DMS79 (cell line): ENCODE results near the gene ESYT2.

ENCODE experiments used
- DNase-seq: peaks from one replicate; lab custom pipeline; 2025; lab: John Stamatoyannopoulos, UW

The ESYT2 gene

DNA sequence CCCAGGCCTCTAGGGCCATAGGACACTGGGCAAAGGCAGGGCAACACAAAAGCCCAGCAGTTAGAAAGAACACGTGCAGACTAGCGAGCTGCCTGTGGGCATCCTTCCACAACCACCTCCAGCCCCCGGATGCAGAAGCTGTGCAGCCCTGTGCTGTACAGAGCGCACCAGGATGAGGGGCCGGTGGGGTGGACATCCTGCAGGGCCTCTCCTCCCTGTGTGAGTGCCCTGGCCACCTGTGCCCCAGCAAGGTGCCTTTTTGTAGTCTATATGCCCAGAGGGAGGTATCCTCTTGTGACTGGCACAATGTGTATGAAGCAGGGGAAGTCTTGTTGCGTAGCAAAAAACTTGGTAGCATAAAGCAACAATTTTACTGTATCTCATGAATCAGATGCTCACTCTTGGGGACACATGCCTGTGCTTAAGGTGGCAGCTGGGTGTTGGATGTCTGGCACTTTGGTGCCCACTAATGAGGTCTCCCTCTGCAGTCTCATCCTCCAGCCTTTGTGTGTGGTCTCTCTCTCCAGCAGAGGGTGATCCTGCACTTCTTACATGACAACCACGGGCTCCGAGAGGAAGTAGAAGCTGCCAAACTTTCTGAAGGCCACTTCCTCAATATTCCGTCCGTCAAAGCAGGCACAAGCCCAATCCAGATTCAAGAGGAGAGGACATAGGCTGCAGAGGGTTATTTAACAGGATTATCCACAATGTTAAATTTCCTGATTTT, 133.4 kb downstream of the ESYT2 start:
- no peak for DNase-seq

DNA sequence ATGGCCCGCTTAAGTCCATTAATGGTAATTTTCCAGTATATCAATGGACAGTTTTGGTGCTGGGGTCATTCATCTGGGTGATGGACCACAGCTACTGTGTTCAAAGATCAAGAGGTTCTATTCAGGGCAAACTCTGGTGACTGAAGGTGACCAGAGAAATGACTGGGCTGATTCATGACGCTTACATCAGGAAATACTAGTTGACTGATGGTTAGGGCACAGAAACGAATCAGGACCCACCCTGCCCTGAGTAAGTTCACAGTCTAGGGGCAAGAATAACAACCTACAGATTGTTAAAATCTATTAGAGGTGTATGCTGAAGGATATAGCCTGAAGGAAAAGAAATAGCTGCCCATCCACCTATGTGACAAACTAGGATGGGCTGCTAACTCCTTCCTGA, 134.3 kb downstream of the ESYT2 start:
- no peak for DNase-seq

DNA sequence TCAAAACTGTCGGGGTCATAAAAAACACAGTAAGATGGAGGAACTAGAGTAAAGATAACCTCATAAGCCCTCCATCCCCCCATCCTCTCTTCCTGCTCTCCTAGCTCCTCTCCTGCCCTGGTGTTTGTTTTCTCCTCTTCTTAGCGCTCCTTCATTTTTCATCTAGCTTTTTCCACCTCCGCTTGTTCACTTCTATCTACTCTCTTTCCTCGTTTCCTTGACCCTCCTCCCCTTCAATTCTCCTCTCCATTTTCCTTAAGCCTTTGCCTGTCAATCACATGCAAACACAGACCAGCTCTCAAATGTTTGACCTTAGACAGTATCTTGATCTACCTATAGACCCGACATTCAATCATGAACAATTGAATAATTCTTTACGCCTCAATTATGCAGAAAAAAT, 134.7 kb downstream of the ESYT2 start:
- no peak for DNase-seq

DNA sequence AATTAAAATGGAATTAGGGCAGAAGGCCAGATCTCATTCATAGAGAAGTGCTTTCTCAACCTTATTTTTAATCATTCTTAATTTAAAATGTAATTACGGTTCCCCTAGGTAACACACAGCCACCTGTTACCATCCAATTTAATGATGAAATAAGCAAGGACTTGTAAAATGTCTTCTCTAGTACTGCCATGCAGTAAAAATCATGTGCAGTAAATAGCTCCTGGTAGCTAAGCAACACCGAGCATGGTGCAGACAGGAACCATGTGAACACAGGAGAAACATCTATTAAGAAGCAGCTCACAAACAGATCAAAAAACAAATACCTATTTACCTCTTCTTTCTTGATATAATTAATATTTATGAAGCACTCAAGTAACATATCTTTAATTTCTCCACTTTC, 139.8 kb downstream of the ESYT2 start:
- no peak for DNase-seq

DNA sequence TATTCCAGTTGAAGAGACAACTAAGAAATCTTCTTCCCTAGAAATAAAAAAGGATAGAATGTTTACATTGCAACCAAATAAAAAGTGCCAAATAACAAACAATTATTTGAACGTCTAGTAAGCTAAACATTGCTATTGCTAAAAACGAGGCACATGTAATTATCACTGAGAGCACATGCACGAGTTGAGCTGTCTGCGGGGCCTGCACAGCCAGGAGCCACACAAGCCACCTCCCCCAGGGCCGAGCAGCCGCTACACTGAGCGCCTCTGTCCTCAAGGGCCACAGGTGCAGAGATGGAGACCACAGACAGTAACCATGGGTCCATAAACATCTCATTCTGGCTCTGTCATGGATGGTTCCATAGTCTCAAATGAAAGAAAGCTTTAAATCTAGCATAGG, 141.9 kb downstream of the ESYT2 start:
- no peak for DNase-seq

DNA sequence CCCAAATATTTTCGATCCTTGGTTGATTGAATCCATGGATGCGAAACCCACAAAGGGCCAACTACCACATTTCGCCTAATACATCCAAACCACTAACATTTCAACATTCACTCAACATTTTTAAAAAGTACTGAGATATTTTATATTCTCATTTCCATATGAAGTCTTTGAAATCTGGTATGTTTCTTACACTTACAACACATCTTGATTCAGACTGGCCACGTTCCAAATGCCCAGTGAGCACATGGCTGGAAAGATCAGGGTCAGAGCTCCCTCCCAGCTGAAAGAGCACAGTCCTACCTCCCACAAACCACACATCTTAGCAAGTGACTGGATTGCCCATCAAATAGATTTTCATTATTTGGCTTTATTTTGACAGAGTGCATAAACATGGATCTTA, 143.6 kb downstream of the ESYT2 start:
- DNase-seq: no peak

DNA sequence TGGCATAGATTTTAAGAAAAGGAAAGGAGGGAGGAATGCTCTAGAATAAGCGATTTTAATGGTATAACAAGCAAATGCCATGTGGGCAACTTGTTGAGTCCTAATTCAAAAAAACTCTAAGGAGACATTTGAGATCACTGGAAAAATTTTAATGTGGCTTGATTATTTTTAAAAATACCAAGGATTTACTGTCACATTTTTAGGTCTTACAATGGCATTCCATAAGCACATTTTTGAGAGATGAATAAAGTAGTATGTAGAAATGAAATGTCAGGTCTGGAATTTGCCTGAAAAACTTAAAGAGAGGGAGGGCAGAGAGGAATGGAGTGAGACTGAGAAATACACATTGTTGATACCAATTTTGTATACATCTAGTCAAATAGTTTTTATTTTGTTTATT, 145.0 kb downstream of the ESYT2 start:
- no peak for DNase-seq

DNA sequence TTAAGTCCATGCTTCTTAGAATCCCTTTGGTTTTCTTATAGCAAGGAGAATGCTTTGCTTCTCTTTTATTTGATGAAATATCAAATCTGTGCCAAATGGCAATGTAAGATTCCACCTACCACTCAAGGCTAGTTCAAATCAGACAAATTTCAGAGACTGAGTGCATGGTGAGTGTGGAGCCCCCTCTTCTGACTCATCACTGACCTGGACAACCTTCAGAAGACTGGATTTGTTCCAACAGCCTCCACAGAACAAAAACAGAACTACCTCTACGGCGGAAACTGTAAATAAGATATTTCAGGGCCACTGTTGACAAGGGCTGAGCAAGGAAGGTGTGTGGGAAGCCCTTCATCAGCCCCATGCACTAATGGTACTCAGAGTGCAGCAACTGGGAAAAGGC, 145.8 kb downstream of the ESYT2 start:
- no peak for DNase-seq

DNA sequence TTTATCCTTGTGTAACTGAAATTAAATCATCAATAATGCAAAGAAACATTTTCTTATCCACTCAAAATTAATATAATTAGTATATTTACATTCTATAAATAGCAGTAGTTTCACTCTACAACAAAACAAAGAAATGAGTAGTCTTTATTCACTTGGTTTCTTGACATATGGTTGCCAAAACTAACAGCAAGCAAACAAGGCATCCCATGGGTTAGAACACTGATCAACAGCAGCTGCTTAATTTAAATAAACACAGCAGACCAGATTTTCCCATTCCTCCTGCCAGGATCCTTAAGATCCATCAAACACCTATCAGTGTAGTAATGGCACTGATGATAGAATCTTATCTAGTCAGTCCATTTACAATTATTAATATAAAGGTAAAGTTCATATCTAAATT, 146.9 kb downstream of the ESYT2 start:
- no peak for DNase-seq
